Neuron (in vitro differentiated cells): ENCODE results near the gene FANCD2.
"Not testable (repeated sequence)": the region's sequence is repeated elsewhere in the genome, so short reads cannot be mapped to it uniquely, and the experiment has no call there.

Experiments
- H2AFZ ChIP-seq: one replicate; pipeline ENCODE4 v1.6.1; 2013; ENCODE audit warnings: low read depth, mild to moderate bottlenecking, inconsistent platforms, low read length, moderate library complexity
- H3K27me3 ChIP-seq: one replicate; pipeline ENCODE4 v1.6.1; 2013; ENCODE audit warnings: low read length; ENCODE audit not compliant: insufficient read depth
- H3K36me3 ChIP-seq: one replicate; pipeline ENCODE4 v1.6.1; 2013; ENCODE audit warnings: low read length; ENCODE audit not compliant: insufficient read depth
- H3K4me1 ChIP-seq: one replicate; pipeline ENCODE4 v1.6.1; 2013; ENCODE audit warnings: low read length; ENCODE audit not compliant: insufficient read depth
- H3K4me3 ChIP-seq: 2 replicates; pipeline ENCODE4 v1.5.1; 2013; ENCODE audit warnings: mild to moderate bottlenecking, low read length, moderate library complexity
- H3K9me3 ChIP-seq: one replicate; pipeline ENCODE4 v1.6.1; 2013; ENCODE audit warnings: low read length

FANCD2 gene

DNA sequence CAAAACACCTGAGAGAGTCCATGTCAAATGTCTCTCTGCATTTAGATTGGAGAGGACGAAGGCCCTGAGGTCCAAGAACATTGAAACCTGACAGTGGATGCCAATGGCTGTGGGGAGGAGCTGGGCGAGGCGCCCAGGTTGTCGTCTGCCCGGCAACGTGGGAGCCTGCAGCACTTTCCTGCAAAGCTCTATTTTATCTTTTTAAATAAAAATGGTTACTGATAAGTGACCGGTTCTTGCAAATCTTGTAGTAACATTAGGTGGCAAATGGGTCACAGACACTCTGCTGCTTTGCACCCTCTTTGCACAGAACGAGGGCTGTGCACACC is 19.5 kb upstream of the FANCD2 start:
- H3K4me3 ChIP-seq, result no peak overlapping the region
- H2AFZ ChIP-seq, result no peak overlapping the region
- H3K27me3 ChIP-seq, result no peaks in the 10 kb centered on the region
- H3K4me1 ChIP-seq, result peaks cover 5% of the 10 kb centered on the region
- no peaks in the 10 kb centered on the region for H3K9me3 ChIP-seq
- peaks cover 19% of the 10 kb centered on the region for H3K36me3 ChIP-seq

DNA sequence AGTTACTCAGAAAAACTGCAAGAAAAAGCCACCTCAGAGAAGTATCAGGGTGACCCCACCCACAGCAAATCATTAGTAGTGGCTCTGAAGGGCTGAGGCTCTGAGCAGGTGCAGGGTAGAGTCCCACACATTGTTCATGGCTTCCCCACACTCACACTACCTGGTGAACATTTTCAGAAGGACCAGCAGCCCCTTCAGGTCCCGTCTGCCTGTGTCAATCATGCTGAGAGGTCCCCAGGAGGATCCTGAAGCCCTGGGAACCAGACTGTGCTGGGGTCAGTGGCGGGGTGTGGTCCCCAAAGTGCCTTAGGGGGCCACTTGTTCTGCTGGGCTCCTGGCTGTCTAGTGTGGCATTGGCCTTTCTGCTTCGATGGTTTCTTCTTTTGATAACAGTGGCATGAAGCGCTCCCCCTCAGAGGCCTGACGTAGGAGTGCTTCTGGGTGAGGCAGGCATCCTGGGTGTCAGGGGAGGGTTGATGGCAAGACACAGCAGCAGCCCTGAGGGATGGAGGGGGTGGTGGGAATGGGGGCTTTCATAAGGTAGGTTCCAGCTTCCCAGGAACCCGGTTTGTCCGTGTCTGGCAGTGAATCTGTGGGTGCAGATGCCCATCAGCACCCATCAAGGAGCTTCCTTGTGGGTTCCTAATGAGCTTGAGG is 19.0 kb upstream of the FANCD2 start:
- Histone ChIP-seq H3K4me3 (no peak overlapping the region), H3K36me3 (peaks cover 19% of the 10 kb centered on the region)

GRCh38 chr3:10008216-10008587 is 18.0 kb upstream of the FANCD2 start:
- not testable (repeated sequence) for H3K4me3 ChIP-seq, H3K4me1 ChIP-seq, H2AFZ ChIP-seq, H3K9me3 ChIP-seq, H3K27me3 ChIP-seq
- H3K36me3 ChIP-seq, result peaks cover 14% of the 10 kb centered on the region

More for the DNA sequence above, 19.0 kb upstream of the FANCD2 start:
- no peak overlapping the region for H2AFZ ChIP-seq
- no peaks in the 10 kb centered on the region for H3K9me3 ChIP-seq
- H3K27me3 ChIP-seq, result no peaks in the 10 kb centered on the region
- peaks cover 5% of the 10 kb centered on the region for H3K4me1 ChIP-seq

- Histone ChIP-seq H3K4me3 (no peak overlapping the region), H3K36me3 (peaks cover 9% of the 10 kb centered on the region)
Measured at GRCh38 chr3:10008588-10009344, 17.5 kb upstream of the FANCD2 start.

DNA sequence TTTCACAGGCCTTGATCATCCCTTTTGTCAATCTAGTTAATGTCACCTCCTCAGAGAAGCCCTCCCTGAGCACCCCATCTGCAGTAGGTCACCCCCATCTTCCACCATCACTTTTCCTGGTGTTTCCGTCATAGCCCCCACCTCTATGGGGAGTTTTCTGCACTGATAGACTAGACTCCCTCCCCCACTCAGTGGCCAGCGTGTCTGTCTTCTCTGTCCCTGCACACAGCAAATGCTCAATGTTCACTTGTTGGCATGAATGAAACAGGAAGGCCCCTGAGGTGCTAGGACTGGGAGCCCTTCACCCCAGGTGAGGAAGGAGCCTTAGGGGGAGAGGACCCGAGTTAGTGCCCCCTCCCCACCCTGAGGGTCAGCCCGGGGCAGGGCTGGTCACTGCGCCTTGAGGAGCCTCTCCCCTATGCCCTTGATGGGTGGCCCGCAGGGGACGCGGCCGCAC is 15.8 kb upstream of the FANCD2 start:
- H2AFZ ChIP-seq, result peak overlapping the region; percentile 39
- H3K4me3 ChIP-seq, result peak overlapping the region; percentile 59
- H3K27me3 ChIP-seq, result no peaks in the 10 kb centered on the region
- no peaks in the 10 kb centered on the region for H3K36me3 ChIP-seq
- no peaks in the 10 kb centered on the region for H3K9me3 ChIP-seq
- H3K4me1 ChIP-seq, result peaks cover 5% of the 10 kb centered on the region

More at GRCh38 chr3:10008588-10009344, 17.5 kb upstream of the FANCD2 start:
- Histone ChIP-seq H3K27me3 (no peaks in the 10 kb centered on the region), H3K9me3 (no peaks in the 10 kb centered on the region), H3K4me1 (peaks cover 5% of the 10 kb centered on the region), H2AFZ (no peak overlapping the region)

DNA sequence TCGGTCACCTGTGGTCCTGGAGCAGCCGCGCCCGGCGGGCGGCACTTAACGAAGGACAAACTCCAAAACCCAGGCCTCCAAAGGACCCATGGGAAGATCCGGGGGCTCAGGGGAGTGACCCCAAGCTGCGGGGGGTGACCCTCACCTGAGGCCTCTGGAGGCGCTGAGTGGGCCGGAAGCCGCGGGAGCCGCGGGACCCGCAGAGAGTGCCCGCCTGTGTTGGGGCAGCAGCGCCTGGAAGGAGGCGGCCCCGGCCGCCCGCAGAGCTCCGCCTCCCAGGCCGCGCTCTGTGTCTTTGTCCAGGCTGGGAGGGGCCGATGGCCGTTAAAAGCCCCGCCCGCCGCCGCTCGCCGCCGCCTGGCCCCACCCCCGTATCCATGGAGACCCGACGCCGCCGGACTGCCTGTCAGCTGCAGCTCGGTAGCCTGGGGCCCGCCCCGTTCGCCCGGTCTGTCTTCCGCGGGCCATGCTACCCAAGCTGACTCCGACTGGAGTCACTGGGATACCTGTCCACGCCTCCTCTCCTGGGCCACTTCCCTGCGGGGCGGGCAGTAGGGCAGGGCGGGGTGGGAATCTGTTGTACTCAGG is 15.3 kb upstream of the FANCD2 start:
- no peaks in the 10 kb centered on the region for H3K9me3 ChIP-seq
- H3K36me3 ChIP-seq, result no peaks in the 10 kb centered on the region
- peak overlapping the region; percentile 39 for H2AFZ ChIP-seq
- peak overlapping the region; percentile 59 for H3K4me3 ChIP-seq
- H3K27me3 ChIP-seq, result no peaks in the 10 kb centered on the region
- peaks cover 5% of the 10 kb centered on the region for H3K4me1 ChIP-seq

DNA sequence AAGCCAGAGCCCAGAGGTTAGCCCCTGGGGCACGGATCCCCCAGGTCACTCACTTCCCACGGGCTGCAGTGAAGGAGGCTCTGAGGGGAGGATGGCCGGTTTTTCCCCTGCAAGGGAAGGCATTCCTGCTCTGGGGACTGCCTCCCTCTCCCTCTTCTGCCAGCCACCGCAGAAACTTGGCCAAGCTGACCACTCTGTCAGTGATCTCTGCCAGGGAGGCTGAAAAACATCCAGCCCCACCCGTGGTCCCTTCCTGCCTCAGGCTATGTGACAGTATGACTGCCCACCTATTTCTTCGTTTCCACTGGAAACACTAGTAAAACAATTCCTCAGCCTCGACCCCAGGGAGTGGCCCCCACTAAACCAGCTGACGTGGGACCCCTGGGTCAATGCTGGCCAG is 14.6 kb upstream of the FANCD2 start:
- no peaks in the 10 kb centered on the region for H3K9me3 ChIP-seq
- H3K4me1 ChIP-seq, result peaks cover 5% of the 10 kb centered on the region
- no peaks in the 10 kb centered on the region for H3K36me3 ChIP-seq
- no peak overlapping the region for H2AFZ ChIP-seq
- H3K4me3 ChIP-seq, result peak overlapping the region; percentile 59
- no peaks in the 10 kb centered on the region for H3K27me3 ChIP-seq

DNA sequence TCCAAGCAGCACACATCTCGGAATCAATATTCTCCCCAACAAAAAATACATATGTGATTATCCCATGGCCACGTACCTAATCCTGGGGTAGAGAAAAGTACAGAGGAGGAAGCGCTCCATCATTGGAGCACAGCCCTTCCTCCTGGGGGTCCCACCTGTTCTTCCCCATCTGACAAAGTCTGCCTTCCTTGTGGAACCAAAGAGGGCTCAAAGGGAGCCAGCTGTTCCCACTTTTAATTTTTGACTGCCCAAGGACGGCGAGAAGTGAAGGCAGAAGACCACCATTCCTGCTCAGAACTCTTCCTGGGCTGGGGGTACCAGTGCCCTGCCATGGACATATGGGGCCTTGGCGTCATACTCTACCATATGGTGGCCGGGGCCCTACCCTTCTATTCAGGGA is 14.1 kb upstream of the FANCD2 start:
- no peaks in the 10 kb centered on the region for H3K9me3 ChIP-seq
- H3K36me3 ChIP-seq, result no peaks in the 10 kb centered on the region
- no peak overlapping the region for H3K4me3 ChIP-seq
- no peak overlapping the region for H2AFZ ChIP-seq
- H3K4me1 ChIP-seq, result peaks cover 5% of the 10 kb centered on the region
- H3K27me3 ChIP-seq, result no peaks in the 10 kb centered on the region

GRCh38 chr3:10015461-10015904 is 10.8 kb upstream of the FANCD2 start:
- H2AFZ ChIP-seq, result no peak overlapping the region
- peaks cover 2% of the 10 kb centered on the region for H3K4me1 ChIP-seq
- no peak overlapping the region for H3K4me3 ChIP-seq
- H3K27me3 ChIP-seq, result no peaks in the 10 kb centered on the region
- peaks cover 11% of the 10 kb centered on the region for H3K36me3 ChIP-seq
- H3K9me3 ChIP-seq, result no peaks in the 10 kb centered on the region

GRCh38 chr3:10017636-10018292 is 8.5 kb upstream of the FANCD2 start:
- no peaks in the 10 kb centered on the region for H3K9me3 ChIP-seq

GRCh38 chr3:10018806-10019205 is 7.4 kb upstream of the FANCD2 start:
- not testable (repeated sequence) for H2AFZ ChIP-seq, H3K9me3 ChIP-seq, H3K4me1 ChIP-seq, H3K4me3 ChIP-seq, H3K27me3 ChIP-seq
- peaks cover 39% of the 10 kb centered on the region for H3K36me3 ChIP-seq

More at GRCh38 chr3:10017636-10018292, 8.5 kb upstream of the FANCD2 start:
- peaks cover 32% of the 10 kb centered on the region for H3K36me3 ChIP-seq
- no peaks in the 10 kb centered on the region for H3K4me1 ChIP-seq
- H3K4me3 ChIP-seq, result no peak overlapping the region
- H2AFZ ChIP-seq, result no peak overlapping the region
- H3K27me3 ChIP-seq, result no peaks in the 10 kb centered on the region

- H3K36me3 ChIP-seq, result peaks cover 39% of the 10 kb centered on the region
Measured at GRCh38 chr3:10019326-10019725, 6.9 kb upstream of the FANCD2 start.

More at GRCh38 chr3:10019326-10019725, 6.9 kb upstream of the FANCD2 start:
- Histone ChIP-seq H3K27me3 (no peaks in the 10 kb centered on the region), H3K4me3 (no peak overlapping the region), H3K9me3 (no peaks in the 10 kb centered on the region), H2AFZ (no peak overlapping the region), H3K4me1 (no peaks in the 10 kb centered on the region)
